CD4-positive, alpha-beta T cell (primary cell): Measurements from ENCODE around the gene KIAA0232. TPM values are rescaled to one million over a fixed set of nuclear protein-coding genes. Genes with fewer than 3 reads are reported as not detected.

Source experiments
- ATAC-seq: fragments of 200-7000 bp; cut with Tn5 transposase; one replicate; pipeline ENCODE4 v1.10.0; 2022; ENCODE audit warnings: mild to moderate bottlenecking; ENCODE audit not compliant: poor library complexity
- CTCF ChIA-PET: fragments of 350-600 bp; sonication (Branson Sonifier 250); formaldehyde crosslinking; loops from one replicate; lab custom pipeline; 2021; ENCODE audit warnings: antibody characterized with exemption, inconsistent platforms; lab: Charles Lee
- POLR2A ChIA-PET: fragments of 350-600 bp; sonication (Branson Sonifier 250); formaldehyde crosslinking; loops from one replicate; lab custom pipeline; 2021; ENCODE audit warnings: antibody characterized with exemption, inconsistent platforms; lab: Charles Lee
- DNase-seq, 14 experiments: peaks; one replicate each; pipeline ENCODE4 v3.0.0-alpha.2; 2013 to 2020; ENCODE audit warnings: mixed read lengths in 2 of 14
- H3K27ac ChIP-seq, 2 donors: one replicate each; pipeline versions ENCODE4 v1.5.1 to v1.7.0; 2013; ENCODE audit warnings: low read length in 2 of 2, low read depth in 1 of 2, mild to moderate bottlenecking in 1 of 2
- H3K27me3 ChIP-seq, 2 experiments: 1 replicate in 1 of 2; 2 replicates in 1 of 2; pipeline versions ENCODE4 v1.6.1 to v1.7.0; 2013; ENCODE audit warnings: low read length in 2 of 2, control low read depth in 1 of 2, mild to moderate bottlenecking in 1 of 2, moderate library complexity in 1 of 2; ENCODE audit not compliant: insufficient read depth in 2 of 2, control insufficient read depth in 1 of 2
- H3K36me3 ChIP-seq: one replicate; pipeline ENCODE4 v1.6.1; 2013; ENCODE audit warnings: low read length, control low read depth; ENCODE audit not compliant: insufficient read depth
- H3K4me1 ChIP-seq: one replicate; pipeline ENCODE4 v1.6.1; 2013; ENCODE audit warnings: low read length, control low read depth; ENCODE audit not compliant: insufficient read depth
- H3K4me3 ChIP-seq: one replicate; pipeline ENCODE4 v1.5.1; 2013; ENCODE audit warnings: mild to moderate bottlenecking, low read length, moderate library complexity
- H3K9me3 ChIP-seq, 2 experiments: 1 replicate in 1 of 2; 2 replicates in 1 of 2; pipeline versions ENCODE4 v1.6.1 to v1.7.0; 2013; ENCODE audit warnings: low read length in 2 of 2, mild to moderate bottlenecking in 2 of 2, control low read depth in 1 of 2, moderate library complexity in 1 of 2; ENCODE audit not compliant: control insufficient read depth in 1 of 2, insufficient read depth in 1 of 2
- H3K27ac Mint-ChIP-seq: one replicate; pipeline ENCODE4 v1.8.0; 2020; ENCODE audit warnings: mixed read lengths
- H3K27me3 Mint-ChIP-seq: one replicate; pipeline ENCODE4 v1.8.0; 2021; ENCODE audit warnings: mixed read lengths
- H3K36me3 Mint-ChIP-seq: one replicate; pipeline ENCODE4 v1.8.0; 2021; ENCODE audit warnings: low read depth, mixed read lengths
- H3K4me1 Mint-ChIP-seq: one replicate; pipeline ENCODE4 v1.8.0; 2021; ENCODE audit warnings: low read depth, mixed read lengths
- H3K4me3 Mint-ChIP-seq: one replicate; pipeline ENCODE4 v1.8.0; 2020; ENCODE audit warnings: mild to moderate bottlenecking, mixed read lengths
- H3K9me3 Mint-ChIP-seq: one replicate; pipeline ENCODE4 v1.8.0; 2020; ENCODE audit warnings: mixed read lengths
- CTCF ChIP-seq: fragments of 200-600 bp; IDR thresholded peaks from one replicate; pipeline ENCODE4 v1.8.0; 2022; ENCODE audit warnings: antibody characterized with exemption, mild to moderate bottlenecking
- intact Hi-C, 2 experiments: fragments of 100-400 bp; cut with DNase I in 1 of 2; cut with micrococcal nuclease in 1 of 2; formaldehyde crosslinking; loops; one replicate each; pipeline versions ENCODE4 v1.15.1 to v1.9.0; 2023 to 2025; cut with DNase I, micrococcal nuclease
- total RNA-seq, 174 experiments: library from RNA in 2 of 174; stranded (reverse) in 2 of 174; gene quantifications; one replicate each; pipeline ENCODE4 v1.2.3 and lab custom pipeline; 2021 to 2026

Gene KIAA0232
- total RNA-seq, 2 experiments from 2014 or later, result 15.3 to 17.8 TPM

- Histone ChIP-seq H3K27ac (no peak overlapping the region), H3K4me3 (no peak overlapping the region), H3K4me1 (no peaks in the 10 kb centered on the region), H3K9me3 (no peaks in the 10 kb centered on the region), H3K36me3 (peaks cover 10% of the 10 kb centered on the region), H3K27me3 (no peaks in the 10 kb centered on the region)
- intact Hi-C loops, result no loop called here
- DNase-seq (no peak), ATAC-seq (no peak)
- H3K36me3 Mint-ChIP-seq, result peaks cover 42% of the 10 kb centered on the region
- no peak overlapping the region for H3K4me3 Mint-ChIP-seq
- no peak for TF ChIP-seq CTCF
- no peaks in the 10 kb centered on the region for H3K9me3 Mint-ChIP-seq
- no peaks in the 10 kb centered on the region for H3K27me3 Mint-ChIP-seq
- ChIA-PET POLR2A (no interaction called here), CTCF (no interaction called here)
- H3K4me1 Mint-ChIP-seq, result peaks cover 7% of the 10 kb centered on the region
- no peak overlapping the region for H3K27ac Mint-ChIP-seq
Observed at GRCh38 chr4:6839579-6839978, 57.1 kb downstream of the KIAA0232 start.

GRCh38 chr4:6840062-6840976 lies 57.8 kb downstream of the KIAA0232 start:
- CTCF ChIA-PET, result no interaction called here
- Histone ChIP-seq H3K4me3 (no peak overlapping the region), H3K9me3 (no peaks in the 10 kb centered on the region), H3K36me3 (peaks cover 14% of the 10 kb centered on the region), H3K4me1 (no peaks in the 10 kb centered on the region), H3K27me3 (no peaks in the 10 kb centered on the region), H3K27ac (no peak overlapping the region)
- Mint-ChIP-seq H3K4me3 (no peak overlapping the region), H3K27me3 (no peaks in the 10 kb centered on the region), H3K27ac (no peak overlapping the region), H3K4me1 (peaks cover 7% of the 10 kb centered on the region), H3K9me3 (no peaks in the 10 kb centered on the region), H3K36me3 (peaks cover 42% of the 10 kb centered on the region)
- DNase-seq (no peak), ATAC-seq (no peak)
- POLR2A ChIA-PET, result no interaction called here
- intact Hi-C loops, result no loop called here
- no peak for TF ChIP-seq CTCF

GRCh38 chr4:6845027-6845426 lies 62.5 kb downstream of the KIAA0232 start:
- no peaks in the 10 kb centered on the region for H3K27me3 Mint-ChIP-seq
- intact Hi-C loops, result no loop called here
- no peaks in the 10 kb centered on the region for H3K4me1 Mint-ChIP-seq
- DNase-seq, result no peak
- Histone ChIP-seq H3K36me3 (peaks cover 23% of the 10 kb centered on the region), H3K27ac (no peak overlapping the region), H3K27me3 (no peaks in the 10 kb centered on the region), H3K4me3 (no peak overlapping the region), H3K4me1 (no peaks in the 10 kb centered on the region), H3K9me3 (no peaks in the 10 kb centered on the region)
- no peaks in the 10 kb centered on the region for H3K9me3 Mint-ChIP-seq
- H3K4me3 Mint-ChIP-seq, result no peak overlapping the region
- CTCF ChIA-PET, result no interaction called here
- no peak for ATAC-seq
- TF ChIP-seq CTCF, result no peak
- no peak overlapping the region for H3K27ac Mint-ChIP-seq
- POLR2A ChIA-PET, result interaction anchor here (1.0 kb wide), 1 partner anchor 18 kb away, joined by 3 read pairs; no protein-coding TSS in a partner anchor
- peaks cover 68% of the 10 kb centered on the region for H3K36me3 Mint-ChIP-seq
